ENCODE results near the gene RAB40C. TPM values are rescaled to one million over a fixed set of nuclear protein-coding genes. Genes with fewer than 3 reads are reported as not detected.
A peak's percentile ranks its signal among the peaks of the same experiment; 100 is the strongest.

The RAB40C gene
- total and polyA plus RNA-seq, 9 of the 15 experiments (the other 6 are each of a cell fraction or from before 2014, with no cell fraction given), result 0.17 to 23.4 (median 8.7) TPM

DNA sequence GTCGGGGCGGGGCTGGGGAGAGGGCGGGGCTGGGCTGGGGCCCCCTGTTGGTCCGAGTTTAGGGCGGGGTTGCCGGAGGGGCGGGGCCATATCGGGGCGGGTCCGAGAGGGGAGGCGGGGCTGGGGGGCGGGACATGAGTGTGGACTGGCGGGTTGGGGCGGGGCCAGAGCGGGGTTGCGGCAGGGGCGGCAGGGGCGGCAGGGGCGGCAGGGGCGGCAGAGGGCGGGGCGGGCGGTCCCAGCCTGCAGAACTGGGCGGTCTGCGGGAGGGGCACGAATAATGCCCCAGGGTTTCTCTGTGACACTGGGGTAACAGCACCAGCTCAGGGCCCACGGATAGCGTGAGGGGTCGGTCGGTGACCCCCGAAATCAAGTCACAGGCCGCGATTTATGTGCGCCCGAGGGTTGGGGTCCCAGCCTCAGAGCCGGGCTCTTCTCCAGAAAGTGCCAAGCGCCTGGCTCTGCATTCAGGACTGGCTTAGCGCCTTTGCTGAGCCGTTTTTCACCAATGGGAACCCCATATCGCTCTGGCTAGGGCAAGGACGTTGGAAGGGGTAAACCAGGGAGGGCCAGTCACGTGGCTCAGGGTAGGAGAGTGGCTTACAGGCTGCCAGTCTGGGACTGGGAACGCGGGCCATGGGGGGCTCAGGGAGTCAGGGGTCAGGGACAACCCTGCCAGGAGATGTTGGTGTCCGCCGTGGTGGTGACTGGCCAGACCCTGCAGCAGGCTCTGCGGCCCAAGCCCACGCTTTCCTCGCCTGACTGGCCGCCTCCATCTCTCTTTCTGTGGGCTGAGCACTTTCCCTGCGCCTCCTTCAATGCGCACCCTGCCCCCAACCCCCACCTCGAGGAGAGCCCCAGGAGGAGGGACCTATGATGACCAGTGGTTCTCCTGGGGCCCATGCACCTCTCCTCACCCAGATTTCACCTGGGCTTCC lies 47.5 kb downstream of the RAB40C start (continued):
- TF ChIP-seq, protein P1, sequence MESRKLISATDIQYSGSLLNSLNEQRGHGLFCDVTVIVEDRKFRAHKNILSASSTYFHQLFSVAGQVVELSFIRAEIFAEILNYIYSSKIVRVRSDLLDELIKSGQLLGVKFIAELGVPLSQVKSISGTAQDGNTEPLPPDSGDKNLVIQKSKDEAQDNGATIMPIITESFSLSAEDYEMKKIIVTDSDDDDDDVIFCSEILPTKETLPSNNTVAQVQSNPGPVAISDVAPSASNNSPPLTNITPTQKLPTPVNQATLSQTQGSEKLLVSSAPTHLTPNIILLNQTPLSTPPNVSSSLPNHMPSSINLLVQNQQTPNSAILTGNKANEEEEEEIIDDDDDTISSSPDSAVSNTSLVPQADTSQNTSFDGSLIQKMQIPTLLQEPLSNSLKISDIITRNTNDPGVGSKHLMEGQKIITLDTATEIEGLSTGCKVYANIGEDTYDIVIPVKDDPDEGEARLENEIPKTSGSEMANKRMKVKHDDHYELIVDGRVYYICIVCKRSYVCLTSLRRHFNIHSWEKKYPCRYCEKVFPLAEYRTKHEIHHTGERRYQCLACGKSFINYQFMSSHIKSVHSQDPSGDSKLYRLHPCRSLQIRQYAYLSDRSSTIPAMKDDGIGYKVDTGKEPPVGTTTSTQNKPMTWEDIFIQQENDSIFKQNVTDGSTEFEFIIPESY (CRISPR knock-in tag; IDR thresholded peaks at IDR 0.05), result peak; percentile 39; the same call in 1 of the 2 replicates
- TF ChIP-seq, protein P2, sequence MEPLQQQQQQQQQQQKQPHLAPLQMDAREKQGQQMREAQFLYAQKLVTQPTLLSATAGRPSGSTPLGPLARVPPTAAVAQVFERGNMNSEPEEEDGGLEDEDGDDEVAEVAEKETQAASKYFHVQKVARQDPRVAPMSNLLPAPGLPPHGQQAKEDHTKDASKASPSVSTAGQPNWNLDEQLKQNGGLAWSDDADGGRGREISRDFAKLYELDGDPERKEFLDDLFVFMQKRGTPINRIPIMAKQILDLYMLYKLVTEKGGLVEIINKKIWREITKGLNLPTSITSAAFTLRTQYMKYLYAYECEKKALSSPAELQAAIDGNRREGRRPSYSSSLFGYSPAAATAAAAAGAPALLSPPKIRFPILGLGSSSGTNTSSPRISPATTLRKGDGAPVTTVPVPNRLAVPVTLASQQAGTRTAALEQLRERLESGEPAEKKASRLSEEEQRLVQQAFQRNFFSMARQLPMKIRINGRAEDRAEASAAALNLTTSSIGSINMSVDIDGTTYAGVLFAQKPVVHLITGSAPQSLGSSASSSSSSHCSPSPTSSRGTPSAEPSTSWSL (CRISPR knock-in tag; IDR thresholded peaks at IDR 0.05; ENCODE audit: borderline replicate concordance), result no peak
- TF ChIP-seq SIN3A (IDR thresholded peaks at IDR 0.05; ENCODE audit: borderline replicate concordance in 2 of 2, control insufficient read depth in 1 of 2, low read depth in 2 of 2, low read length in 2 of 2) (no peak), EWSR1 (IDR thresholded peaks at IDR 0.05; ENCODE audit: borderline replicate concordance, low read depth, partially characterized antibody) (no peak), FOSL1 (tag; conservative IDR thresholded peaks at IDR 0.05) (no peak), MTA3 (IDR thresholded peaks at IDR 0.05; ENCODE audit: borderline replicate concordance) (no peak), ARNT (IDR thresholded peaks at IDR 0.05) (no peak), SIRT6 (IDR thresholded peaks at IDR 0.05; ENCODE audit: low read depth, low read length) (no peak), ZNF57 (CRISPR knock-in tag; IDR thresholded peaks at IDR 0.05) (no peak), ZKSCAN3 (CRISPR knock-in tag; IDR thresholded peaks at IDR 0.05) (no peak), IFI16 (CRISPR knock-in tag; IDR thresholded peaks at IDR 0.05) (no peak)
- TF ChIP-seq, protein P3, sequence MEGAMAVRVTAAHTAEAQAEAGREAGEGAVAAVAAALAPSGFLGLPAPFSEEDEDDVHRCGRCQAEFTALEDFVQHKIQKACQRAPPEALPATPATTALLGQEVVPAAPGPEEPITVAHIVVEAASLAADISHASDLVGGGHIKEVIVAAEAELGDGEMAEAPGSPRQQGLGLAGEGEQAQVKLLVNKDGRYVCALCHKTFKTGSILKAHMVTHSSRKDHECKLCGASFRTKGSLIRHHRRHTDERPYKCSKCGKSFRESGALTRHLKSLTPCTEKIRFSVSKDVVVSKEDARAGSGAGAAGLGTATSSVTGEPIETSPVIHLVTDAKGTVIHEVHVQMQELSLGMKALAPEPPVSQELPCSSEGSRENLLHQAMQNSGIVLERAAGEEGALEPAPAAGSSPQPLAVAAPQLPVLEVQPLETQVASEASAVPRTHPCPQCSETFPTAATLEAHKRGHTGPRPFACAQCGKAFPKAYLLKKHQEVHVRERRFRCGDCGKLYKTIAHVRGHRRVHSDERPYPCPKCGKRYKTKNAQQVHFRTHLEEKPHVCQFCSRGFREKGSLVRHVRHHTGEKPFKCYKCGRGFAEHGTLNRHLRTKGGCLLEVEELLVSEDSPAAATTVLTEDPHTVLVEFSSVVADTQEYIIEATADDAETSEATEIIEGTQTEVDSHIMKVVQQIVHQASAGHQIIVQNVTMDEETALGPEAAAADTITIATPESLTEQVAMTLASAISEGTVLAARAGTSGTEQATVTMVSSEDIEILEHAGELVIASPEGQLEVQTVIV (CRISPR knock-in tag; IDR thresholded peaks at IDR 0.05; ENCODE audit: borderline replicate concordance), result no peak
- TF ChIP-seq, protein P4, sequence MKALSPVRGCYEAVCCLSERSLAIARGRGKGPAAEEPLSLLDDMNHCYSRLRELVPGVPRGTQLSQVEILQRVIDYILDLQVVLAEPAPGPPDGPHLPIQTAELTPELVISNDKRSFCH (CRISPR knock-in tag; IDR thresholded peaks at IDR 0.05), result no peak
- TF ChIP-seq, protein P4 (tag; IDR thresholded peaks at IDR 0.05), result no peak
- TF ChIP-seq, protein P5, sequence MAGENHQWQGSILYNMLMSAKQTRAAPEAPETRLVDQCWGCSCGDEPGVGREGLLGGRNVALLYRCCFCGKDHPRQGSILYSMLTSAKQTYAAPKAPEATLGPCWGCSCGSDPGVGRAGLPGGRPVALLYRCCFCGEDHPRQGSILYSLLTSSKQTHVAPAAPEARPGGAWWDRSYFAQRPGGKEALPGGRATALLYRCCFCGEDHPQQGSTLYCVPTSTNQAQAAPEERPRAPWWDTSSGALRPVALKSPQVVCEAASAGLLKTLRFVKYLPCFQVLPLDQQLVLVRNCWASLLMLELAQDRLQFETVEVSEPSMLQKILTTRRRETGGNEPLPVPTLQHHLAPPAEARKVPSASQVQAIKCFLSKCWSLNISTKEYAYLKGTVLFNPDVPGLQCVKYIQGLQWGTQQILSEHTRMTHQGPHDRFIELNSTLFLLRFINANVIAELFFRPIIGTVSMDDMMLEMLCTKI (IDR thresholded peaks at IDR 0.05; ENCODE audit: partially characterized antibody), result no peak
- TF ChIP-seq, protein P6, sequence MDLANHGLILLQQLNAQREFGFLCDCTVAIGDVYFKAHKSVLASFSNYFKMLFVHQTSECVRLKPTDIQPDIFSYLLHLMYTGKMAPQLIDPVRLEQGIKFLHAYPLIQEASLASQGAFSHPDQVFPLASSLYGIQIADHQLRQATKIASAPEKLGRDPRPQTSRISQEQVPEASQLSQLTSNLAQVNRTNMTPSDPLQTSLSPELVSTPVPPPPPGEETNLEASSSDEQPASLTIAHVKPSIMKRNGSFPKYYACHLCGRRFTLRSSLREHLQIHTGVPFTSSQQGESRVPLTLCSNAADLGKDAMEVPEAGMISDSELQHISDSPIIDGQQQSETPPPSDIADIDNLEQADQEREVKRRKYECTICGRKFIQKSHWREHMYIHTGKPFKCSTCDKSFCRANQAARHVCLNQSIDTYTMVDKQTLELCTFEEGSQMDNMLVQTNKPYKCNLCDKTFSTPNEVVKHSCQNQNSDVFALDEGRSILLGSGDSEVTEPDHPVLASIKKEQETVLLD (IDR thresholded peaks at IDR 0.05), result 0 out of 2 replicates have a peak, but pooled peaks have one; percentile 33
